Peyer's patch (tissue), 4 donors: Measurements from ENCODE around the gene NPIPA2.
"Not testable (repeated sequence)": the region's sequence is repeated elsewhere in the genome, so short reads cannot be mapped to it uniquely, and the experiment has no call there.

Experiments used
- CTCF ChIP-seq, 6 experiments: fragments of 450-650 bp in 4 of 6; fragments of 200-600 bp in 2 of 6; sonication (generic) in 1 of 6; IDR thresholded peaks; one replicate each; pipeline ENCODE4 v1.5.1; 2017 to 2019; ENCODE audit warnings: antibody characterized with exemption in 6 of 6, mild to moderate bottlenecking in 3 of 6, moderate library complexity in 1 of 6
- POLR2A ChIP-seq, 2 donors: fragments of 450-650 bp; IDR thresholded peaks; one replicate each; pipeline ENCODE4 v1.5.1; 2017; ENCODE audit warnings: antibody characterized with exemption in 2 of 2, mild to moderate bottlenecking in 2 of 2, moderate library complexity in 2 of 2

GRCh38 chr16:14792914-14793313, 50.6 kb downstream of the NPIPA2 start:
- not testable (repeated sequence) for TF ChIP-seq POLR2A, CTCF (IDR thresholded peaks at IDR 0.05)
